AG04449 (cell line): ENCODE measurements around the gene CACNA2D4.

Experiments
- CTCF ChIA-PET: fragments of 350-600 bp; formaldehyde crosslinking; extraction: SDS; loops from one replicate; lab custom pipeline; 2021; ENCODE audit warnings: antibody characterized with exemption; lab: Yijun Ruan, JAX
- POLR2A ChIA-PET: fragments of 400-600, 350-600 bp; formaldehyde crosslinking; extraction: SDS; loops from one replicate; lab custom pipeline; 2020; ENCODE audit warnings: antibody characterized with exemption, inconsistent platforms; lab: Yijun Ruan, JAX
- DNase-seq: peaks from one replicate; pipeline ENCODE4 v3.0.0-alpha.2; 2010; ENCODE audit warnings: low read depth, low spot score
- H3K4me3 ChIP-seq: 2 replicates; pipeline ENCODE4 v1.5.1; 2011; ENCODE audit warnings: low read depth, mild to moderate bottlenecking, control low read depth, low read length
- TF ChIP-seq, protein P1 (sequence below): IDR thresholded peaks from one replicate; pipeline ENCODE4 v1.5.1; 2011; ENCODE audit warnings: mild to moderate bottlenecking, moderate library complexity, low read length, control low read depth, inconsistent platforms; ENCODE audit not compliant: insufficient read depth; ENCODE audit errors: missing control alignments

The CACNA2D4 gene

GRCh38 chr12:1872001-1872400 lies 46.5 kb downstream of the CACNA2D4 start:
- no peak overlapping the region for H3K4me3 ChIP-seq
- TF ChIP-seq, protein P1, sequence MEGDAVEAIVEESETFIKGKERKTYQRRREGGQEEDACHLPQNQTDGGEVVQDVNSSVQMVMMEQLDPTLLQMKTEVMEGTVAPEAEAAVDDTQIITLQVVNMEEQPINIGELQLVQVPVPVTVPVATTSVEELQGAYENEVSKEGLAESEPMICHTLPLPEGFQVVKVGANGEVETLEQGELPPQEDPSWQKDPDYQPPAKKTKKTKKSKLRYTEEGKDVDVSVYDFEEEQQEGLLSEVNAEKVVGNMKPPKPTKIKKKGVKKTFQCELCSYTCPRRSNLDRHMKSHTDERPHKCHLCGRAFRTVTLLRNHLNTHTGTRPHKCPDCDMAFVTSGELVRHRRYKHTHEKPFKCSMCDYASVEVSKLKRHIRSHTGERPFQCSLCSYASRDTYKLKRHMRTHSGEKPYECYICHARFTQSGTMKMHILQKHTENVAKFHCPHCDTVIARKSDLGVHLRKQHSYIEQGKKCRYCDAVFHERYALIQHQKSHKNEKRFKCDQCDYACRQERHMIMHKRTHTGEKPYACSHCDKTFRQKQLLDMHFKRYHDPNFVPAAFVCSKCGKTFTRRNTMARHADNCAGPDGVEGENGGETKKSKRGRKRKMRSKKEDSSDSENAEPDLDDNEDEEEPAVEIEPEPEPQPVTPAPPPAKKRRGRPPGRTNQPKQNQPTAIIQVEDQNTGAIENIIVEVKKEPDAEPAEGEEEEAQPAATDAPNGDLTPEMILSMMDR, result no peak
- POLR2A ChIA-PET, result no interaction called here
- CTCF ChIA-PET, result no interaction called here
- DNase-seq, result no peak

GRCh38 chr12:1870998-1871917 lies 47.2 kb downstream of the CACNA2D4 start:
- POLR2A ChIA-PET, result no interaction called here
- no peak for DNase-seq
- H3K4me3 ChIP-seq, result no peak overlapping the region
- TF ChIP-seq, protein P1, result no peak
- CTCF ChIA-PET, result no interaction called here

- ChIA-PET POLR2A (no interaction called here), CTCF (no interaction called here)
- no peak overlapping the region for H3K4me3 ChIP-seq
Measured at GRCh38 chr12:1870086-1870485, 48.4 kb downstream of the CACNA2D4 start.

GRCh38 chr12:1869145-1869544 lies 49.3 kb downstream of the CACNA2D4 start:
- ChIA-PET POLR2A (no interaction called here), CTCF (no interaction called here)
- no peak overlapping the region for H3K4me3 ChIP-seq
- TF ChIP-seq, protein P1, result no peak
- no peak for DNase-seq

More at GRCh38 chr12:1870086-1870485, 48.4 kb downstream of the CACNA2D4 start:
- TF ChIP-seq, protein P1, result no peak
- DNase-seq, result no peak

- TF ChIP-seq, protein P1, result no peak
- ChIA-PET CTCF (no interaction called here), POLR2A (no interaction called here)
- H3K4me3 ChIP-seq, result no peak overlapping the region
- DNase-seq, result no peak
Measured at GRCh38 chr12:1865284-1865866, 53.1 kb downstream of the CACNA2D4 start.

DNA sequence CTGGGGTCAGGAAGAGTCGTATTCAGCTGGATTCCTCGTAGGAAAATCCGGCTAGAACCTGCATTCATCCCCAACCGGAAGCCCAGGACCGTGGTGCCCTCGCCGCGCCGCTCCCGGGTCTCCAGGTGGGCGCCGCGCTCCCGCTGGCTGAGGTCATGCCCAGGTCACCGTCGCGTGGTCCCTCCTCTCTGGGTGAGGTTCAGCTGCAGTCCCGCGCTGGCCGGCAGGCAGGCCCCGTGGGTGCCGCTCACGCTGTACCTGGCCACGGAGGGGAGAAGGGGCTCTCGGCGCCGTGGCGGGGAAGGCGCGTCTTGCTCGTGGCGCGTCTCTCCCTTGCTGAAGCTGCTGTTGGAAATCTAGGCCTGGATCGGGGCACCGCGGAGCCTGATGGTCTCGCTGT lies 53.6 kb downstream of the CACNA2D4 start:
- ChIA-PET POLR2A (no interaction called here), CTCF (no interaction called here)
- no peak overlapping the region for H3K4me3 ChIP-seq
- TF ChIP-seq, protein P1, result no peak
- no peak for DNase-seq
